Fibroblast of the aortic adventitia (primary cell): ENCODE measurements around the gene SBF2. TPM values are rescaled to one million over a fixed set of nuclear protein-coding genes. Genes with fewer than 3 reads are reported as not detected.

Experiments
- DNase-seq: peaks from one replicate; pipeline ENCODE4 v3.0.0-alpha.2; 2010; ENCODE audit warnings: low read depth
- H3K4me3 ChIP-seq: 2 replicates; pipeline ENCODE4 v1.5.1; 2011; ENCODE audit warnings: low read depth, mild to moderate bottlenecking, control low read depth, low read length, moderate library complexity
- CTCF ChIP-seq: IDR thresholded peaks from 2 replicates; pipeline ENCODE4 v1.5.1; 2011; ENCODE audit warnings: mild to moderate bottlenecking, low read length, control low read depth, inconsistent platforms; ENCODE audit not compliant: insufficient read depth
- total RNA-seq: library from RNA; depleted of rRNA; stranded (reverse); fragments of >200 nt; gene quantifications from 2 replicates; pipeline ENCODE4 v1.2.3, GENCODE V29; 2012; ENCODE audit warnings: low replicate concordance

Gene SBF2
- total RNA-seq, 1 donor, result 65.3 TPM

DNA sequence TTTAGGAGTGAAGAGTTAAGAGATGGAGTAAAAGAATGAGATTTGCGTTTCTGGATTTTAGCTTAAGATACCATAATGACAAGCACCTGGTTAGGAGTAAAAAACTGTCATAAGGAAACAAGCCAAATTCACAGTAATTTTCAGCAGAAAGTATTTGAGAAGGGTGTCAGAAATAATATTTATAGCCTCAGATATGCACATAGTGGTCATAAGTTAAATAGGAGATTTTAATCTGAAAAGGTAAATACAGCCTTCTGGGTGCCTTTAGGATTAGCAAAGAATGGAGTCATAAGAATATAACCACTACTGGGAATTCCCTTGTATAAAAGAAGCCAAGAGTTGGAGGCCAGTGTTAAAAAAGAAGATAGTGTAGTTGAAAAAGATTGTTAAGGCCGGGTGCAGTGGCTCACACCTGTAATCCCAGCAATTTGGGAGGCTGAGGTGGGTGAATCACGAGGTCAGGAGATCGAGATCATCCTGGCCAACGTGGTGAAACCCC lies 470.1 kb downstream of the SBF2 start:
- no peak for TF ChIP-seq CTCF
- no peak overlapping the region for H3K4me3 ChIP-seq
- no peak for DNase-seq

GRCh38 chr11:9823439-9823838 lies 470.6 kb downstream of the SBF2 start:
- no peak for TF ChIP-seq CTCF
- DNase-seq, result no peak
- H3K4me3 ChIP-seq, result no peak overlapping the region

DNA sequence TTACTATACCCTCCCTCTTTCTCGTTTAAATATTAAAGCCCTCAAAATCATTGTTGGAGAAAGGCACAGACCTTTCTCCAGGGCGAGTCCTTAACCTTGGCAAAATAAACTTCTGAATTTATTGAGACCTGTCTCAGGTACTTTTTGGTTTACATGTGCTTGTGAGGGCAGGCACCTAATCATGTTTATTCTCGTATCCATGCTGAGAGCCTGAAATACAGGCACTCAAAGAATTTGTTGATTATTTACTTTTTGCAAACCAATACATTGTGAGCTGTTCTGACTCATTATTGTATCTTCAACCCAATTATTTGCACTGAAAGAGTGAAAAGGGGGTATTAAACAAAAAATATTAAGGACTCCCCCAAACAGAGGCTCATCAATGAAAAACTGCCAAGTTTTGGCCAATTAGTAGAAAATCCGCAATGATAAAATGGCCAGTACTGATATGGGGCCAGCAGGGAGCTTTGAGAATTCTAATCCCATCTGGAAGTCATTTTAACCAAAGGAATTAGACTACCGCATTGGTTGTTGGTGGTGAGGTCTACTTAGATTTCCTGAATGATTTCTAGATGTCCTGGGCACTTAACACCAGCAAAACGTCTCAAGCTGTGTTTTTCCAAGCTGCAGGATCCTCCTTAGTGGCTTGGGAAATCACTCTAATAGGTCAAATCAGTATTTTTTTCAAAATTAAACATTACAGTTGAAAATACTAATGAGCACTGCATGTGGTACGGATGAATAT lies 472.8 kb downstream of the SBF2 start:
- no peak for TF ChIP-seq CTCF
- no peak overlapping the region for H3K4me3 ChIP-seq
- DNase-seq, result no peak

DNA sequence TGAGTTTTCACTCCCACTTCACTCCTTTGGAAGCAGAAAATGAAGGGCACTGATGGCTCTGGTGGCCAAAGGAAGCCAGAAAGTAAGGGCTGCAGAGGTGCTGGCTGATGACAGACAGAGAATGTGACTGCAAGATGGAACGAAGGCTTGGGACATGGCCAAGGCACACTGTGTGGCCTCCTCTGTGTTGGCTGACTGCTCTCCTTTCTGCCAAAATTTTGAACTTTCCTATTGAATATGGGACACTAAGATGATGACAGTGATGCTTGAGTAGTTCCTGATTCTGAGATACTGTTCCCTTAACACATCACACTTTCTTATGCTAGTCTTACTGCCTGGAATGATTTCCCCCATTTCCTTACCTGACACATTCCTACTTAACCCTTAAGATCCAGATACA lies 473.8 kb downstream of the SBF2 start:
- no peak for TF ChIP-seq CTCF
- H3K4me3 ChIP-seq, result no peak overlapping the region
- DNase-seq, result no peak

- no peak for TF ChIP-seq CTCF
- DNase-seq, result no peak
- no peak overlapping the region for H3K4me3 ChIP-seq
These were observed 476.8 kb downstream of the SBF2 start for GRCh38 chr11:9817191-9817590.

GRCh38 chr11:9815486-9816136 lies 478.4 kb downstream of the SBF2 start:
- DNase-seq, result peak; percentile 80
- no peak overlapping the region for H3K4me3 ChIP-seq
- no peak for TF ChIP-seq CTCF
